HG03025 (cell line): ENCODE data around the gene GMPS.

ENCODE experiments used
- ATAC-seq: cut with Tn5 transposase; IDR thresholded peaks from one replicate; pipeline ENCODE4 v1.9.1; 2021; ENCODE audit warnings: mild to moderate bottlenecking, moderate library complexity; ENCODE audit not compliant: unreplicated experiment, low FRiP score

GMPS gene

GRCh38 chr3:155989536-155989935 is 119.1 kb downstream of the GMPS start:
- ATAC-seq: no peak

DNA sequence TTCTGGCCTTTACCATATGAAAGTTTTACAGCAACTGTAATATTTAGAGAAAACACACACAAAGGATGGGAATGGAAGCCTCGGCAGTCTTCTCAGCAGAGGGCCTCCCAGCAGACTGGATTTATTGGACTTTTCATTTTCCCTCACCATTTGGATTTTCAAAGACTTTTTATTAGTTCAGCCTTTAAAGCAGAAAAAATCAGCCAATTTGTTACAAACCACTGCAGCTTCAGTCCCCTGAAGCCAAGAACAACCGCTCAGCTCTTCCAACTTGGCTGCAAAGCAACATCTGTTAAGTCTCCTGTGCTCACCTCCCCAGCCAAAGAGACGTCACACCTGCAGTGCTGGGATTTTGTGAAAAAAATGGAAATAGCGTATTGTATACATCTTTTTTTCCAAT is 120.8 kb downstream of the GMPS start:
- ATAC-seq: no peak

- ATAC-seq: no peak
Observed at GRCh38 chr3:155991847-155992246, 121.4 kb downstream of the GMPS start.
